Activated CD4-positive, alpha-beta T cell treated with anti-CD3 and anti-CD28 coated beads, Interleukin-10, Interleukin-2, amounts not matched to agents 100 ng/mL and 50 ng/mL, durations not matched to agents 16 hours and 8 hours (primary cell): ENCODE data around the gene SH3GL3.

Experiments
- DNase-seq: peaks from one replicate; pipeline ENCODE4 v3.0.0-alpha.2; 2020

SH3GL3 gene

DNA sequence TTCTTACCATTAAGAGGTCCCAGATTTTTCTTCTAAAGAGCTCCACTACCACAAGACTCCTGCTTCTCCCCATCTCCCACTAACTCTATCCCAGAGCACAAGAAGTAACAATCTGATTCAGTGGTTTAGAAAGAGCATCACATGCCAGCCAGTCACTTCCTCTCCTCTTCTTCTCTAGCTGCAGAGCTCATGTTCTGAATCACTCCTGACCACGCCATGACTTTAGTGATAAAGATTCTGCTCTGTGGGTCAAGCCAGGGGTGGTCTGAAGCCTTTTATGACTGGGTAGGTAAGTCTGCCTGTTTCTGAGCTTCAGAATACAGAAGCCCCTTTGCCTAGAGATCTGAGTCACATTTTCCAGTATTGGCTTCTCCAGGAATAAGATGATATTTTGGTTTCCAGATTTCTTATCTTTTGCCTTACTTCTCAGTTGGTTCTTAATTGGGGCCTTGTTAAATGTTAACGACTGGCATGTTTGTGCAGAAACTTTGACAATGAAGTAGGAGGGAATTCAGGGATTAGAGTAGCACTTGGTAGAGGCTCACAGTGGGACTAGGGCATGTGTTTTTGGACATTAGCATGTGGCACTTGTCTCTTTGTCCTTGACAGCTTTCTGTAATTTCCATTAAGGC is 179.1 kb downstream of the SH3GL3 start:
- DNase-seq, result peak; percentile 53

DNA sequence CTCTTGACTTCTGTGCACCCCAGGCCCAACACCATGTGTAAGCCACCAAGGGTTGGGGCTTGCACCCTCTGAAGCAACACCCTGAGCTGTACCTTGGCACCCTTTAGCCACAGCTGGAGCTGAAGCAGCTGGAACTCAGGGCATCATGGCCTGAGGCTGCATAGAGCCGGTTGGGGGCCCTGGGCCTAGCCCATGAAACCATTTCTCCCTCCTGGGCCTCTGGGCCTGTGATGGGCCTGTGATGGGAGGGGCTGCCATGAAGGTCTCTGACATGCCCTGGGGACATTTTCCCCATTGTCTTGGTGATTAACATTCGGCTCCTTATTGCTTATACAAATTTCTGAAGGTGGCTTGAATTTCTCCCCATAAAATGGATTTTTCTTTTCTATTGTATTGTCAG is 184.4 kb downstream of the SH3GL3 start:
- DNase-seq, result no peak

GRCh38 chr15:83643201-83643600 is 196.1 kb downstream of the SH3GL3 start:
- no peak for DNase-seq

GRCh38 chr15:83644439-83644838 is 197.3 kb downstream of the SH3GL3 start:
- DNase-seq, result no peak

DNA sequence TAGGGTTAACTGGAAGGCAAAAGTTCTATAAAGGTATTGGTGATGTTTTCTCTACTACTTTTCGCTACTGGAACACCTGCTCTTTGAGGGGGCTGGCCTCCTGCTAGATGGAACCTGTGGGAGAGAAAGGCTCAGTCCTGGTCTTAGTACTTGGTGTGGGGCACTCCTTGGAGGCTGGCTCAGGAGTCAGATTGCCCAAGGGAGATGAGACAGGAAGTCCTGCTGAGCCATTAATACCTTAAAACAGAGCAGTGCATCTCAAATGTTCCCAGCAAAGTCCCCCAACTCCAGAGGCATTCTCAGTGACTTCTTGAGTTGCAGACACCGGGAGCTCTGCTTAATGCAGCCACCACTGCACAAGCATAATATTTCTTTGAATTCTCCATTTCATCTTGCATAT is 203.7 kb downstream of the SH3GL3 start:
- DNase-seq, result no peak

- no peak for DNase-seq
Observed at GRCh38 chr15:83651541-83651940, 204.4 kb downstream of the SH3GL3 start.

DNA sequence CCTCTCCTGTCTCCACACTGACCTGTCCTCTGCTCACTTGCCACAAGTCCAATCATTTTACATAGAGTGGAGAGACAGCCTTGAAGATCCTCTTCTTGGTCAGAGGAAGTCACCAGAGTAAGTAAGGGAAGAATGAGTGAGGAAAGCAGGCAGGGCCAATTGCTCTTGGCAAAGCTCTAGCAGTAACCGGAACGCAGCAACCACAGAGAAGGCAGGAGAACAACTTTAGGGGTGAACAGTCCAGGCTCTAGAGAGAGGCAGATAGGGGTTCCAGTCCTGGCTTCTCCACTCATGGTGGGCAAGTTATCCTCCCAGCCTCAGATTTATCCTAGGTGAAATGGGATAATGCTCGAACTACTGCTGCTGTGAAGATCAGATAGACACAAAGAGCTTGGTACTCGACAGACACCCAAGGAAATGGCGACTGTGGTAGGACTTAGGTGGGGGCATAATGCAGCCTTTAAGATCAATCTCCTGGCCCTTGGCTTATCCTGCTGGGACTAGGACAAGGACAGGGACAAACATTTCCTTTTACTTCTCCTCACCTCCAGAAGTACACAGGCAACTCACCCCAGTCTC is 205.6 kb downstream of the SH3GL3 start:
- DNase-seq, result no peak

- DNase-seq, result no peak
Observed at GRCh38 chr15:83653288-83653638, 206.1 kb downstream of the SH3GL3 start.

GRCh38 chr15:83653639-83654378 is 206.7 kb downstream of the SH3GL3 start, which contains the start of gene ADAMTSL3:
ADAMTSL3 (plus strand) TSS chr15:83654123; CDS start chr15:83655762, 1,639 bp downstream.
- DNase-seq, result no peak

DNA sequence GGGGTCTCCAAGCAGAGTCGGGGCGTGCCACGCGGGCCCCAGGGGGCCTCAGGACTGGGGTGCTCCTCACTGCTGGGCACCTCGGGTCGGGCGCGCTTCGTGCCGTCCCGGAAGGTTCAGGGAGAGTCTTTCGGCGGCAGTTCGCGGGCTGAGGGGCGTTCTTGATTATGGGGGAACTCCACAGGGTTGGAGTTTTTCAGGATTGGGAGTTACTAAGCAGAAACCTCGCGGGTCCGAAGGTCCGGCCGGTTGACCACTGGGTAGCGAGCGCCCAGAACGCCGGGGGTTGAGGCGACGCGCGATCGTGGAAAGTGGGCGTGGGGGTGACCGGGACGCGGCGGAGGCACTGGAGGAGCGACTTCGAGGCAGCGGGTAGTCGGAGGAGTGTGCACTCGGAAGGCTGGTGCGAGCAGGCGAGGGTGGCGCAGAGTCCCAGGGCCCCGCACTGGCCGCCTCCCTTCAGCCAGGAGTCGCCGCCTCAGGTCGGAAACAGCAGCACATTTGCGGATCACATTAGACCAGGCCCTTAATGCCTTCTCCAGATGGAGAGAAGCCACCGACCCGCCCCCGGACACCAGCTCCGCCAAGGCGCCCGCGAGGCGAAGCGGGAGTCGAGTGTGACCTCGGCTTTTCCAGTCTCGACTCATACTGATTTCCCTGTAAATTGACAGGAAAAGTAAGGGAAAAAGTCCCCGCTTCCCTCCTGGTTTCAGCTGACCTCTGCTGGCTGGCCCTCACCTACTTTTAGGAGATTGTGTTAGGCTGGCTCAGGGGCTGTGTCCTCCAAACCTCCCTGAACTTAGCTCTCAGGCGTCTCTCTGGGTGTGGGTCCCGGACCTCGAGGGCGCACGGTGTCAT is 207.5 kb downstream of the SH3GL3 start:
- DNase-seq, result no peak

GRCh38 chr15:83655237-83655616 is 208.1 kb downstream of the SH3GL3 start:
- no peak for DNase-seq

DNA sequence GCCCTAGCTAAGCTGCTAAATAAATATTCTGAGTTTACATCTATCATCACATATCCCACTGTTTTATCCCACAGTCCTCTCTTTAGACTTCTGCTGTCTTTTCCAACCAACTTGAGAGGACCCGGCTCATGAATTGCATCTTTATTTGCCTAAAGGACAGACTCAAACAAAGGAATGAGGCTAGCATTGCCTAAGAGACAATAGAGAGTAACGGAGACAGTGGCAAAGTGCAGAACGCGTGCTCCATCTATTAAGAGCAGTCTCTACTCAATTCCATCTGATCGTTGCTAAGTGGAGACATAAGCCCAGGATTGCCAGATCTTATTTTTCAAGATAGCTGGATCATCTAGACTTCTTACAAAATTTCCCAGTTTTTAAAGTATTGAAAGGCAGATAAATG is 209.1 kb downstream of the SH3GL3 start:
- no peak for DNase-seq

GRCh38 chr15:83656943-83657528 is 209.9 kb downstream of the SH3GL3 start:
- no peak for DNase-seq

DNA sequence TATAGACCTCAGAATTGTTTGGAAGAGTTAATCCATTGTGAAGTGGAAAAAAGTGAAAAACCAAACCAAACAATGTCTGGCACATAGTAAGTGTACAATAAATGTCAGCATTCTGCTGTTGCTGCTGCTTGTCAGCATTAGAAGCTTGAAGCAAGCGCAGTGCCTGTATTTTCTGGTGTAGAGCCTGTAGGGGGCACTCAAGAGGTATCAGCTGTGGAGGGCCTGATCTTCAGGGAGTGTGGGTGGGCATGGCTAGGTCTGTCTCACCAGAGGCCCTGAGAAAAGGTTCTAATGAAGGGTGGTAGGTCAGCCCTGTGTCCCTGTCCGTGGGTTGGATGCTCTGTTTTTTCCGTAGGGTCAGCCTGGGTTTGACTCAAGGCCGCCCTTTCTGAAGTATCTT is 210.4 kb downstream of the SH3GL3 start:
- DNase-seq, result no peak

- no peak for DNase-seq
Observed at GRCh38 chr15:83658430-83659416, 211.6 kb downstream of the SH3GL3 start.

GRCh38 chr15:83659417-83659812 is 212.3 kb downstream of the SH3GL3 start:
- DNase-seq, result no peak

GRCh38 chr15:83665480-83665879 is 218.3 kb downstream of the SH3GL3 start:
- no peak for DNase-seq
